GM19455 (cell line): ENCODE data around the gene STRIP2.
A peak's percentile ranks its signal among the peaks of the same experiment; 100 is the strongest.
"Not testable (repeated sequence)": the region's sequence is repeated elsewhere in the genome, so short reads cannot be mapped to it uniquely, and the experiment has no call there.

Experiments used
- ATAC-seq: cut with Tn5 transposase; IDR thresholded peaks from one replicate; pipeline ENCODE4 v1.9.1; 2021; ENCODE audit not compliant: unreplicated experiment

The STRIP2 gene, protein sequence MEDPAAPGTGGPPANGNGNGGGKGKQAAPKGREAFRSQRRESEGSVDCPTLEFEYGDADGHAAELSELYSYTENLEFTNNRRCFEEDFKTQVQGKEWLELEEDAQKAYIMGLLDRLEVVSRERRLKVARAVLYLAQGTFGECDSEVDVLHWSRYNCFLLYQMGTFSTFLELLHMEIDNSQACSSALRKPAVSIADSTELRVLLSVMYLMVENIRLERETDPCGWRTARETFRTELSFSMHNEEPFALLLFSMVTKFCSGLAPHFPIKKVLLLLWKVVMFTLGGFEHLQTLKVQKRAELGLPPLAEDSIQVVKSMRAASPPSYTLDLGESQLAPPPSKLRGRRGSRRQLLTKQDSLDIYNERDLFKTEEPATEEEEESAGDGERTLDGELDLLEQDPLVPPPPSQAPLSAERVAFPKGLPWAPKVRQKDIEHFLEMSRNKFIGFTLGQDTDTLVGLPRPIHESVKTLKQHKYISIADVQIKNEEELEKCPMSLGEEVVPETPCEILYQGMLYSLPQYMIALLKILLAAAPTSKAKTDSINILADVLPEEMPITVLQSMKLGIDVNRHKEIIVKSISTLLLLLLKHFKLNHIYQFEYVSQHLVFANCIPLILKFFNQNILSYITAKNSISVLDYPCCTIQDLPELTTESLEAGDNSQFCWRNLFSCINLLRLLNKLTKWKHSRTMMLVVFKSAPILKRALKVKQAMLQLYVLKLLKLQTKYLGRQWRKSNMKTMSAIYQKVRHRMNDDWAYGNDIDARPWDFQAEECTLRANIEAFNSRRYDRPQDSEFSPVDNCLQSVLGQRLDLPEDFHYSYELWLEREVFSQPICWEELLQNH

DNA sequence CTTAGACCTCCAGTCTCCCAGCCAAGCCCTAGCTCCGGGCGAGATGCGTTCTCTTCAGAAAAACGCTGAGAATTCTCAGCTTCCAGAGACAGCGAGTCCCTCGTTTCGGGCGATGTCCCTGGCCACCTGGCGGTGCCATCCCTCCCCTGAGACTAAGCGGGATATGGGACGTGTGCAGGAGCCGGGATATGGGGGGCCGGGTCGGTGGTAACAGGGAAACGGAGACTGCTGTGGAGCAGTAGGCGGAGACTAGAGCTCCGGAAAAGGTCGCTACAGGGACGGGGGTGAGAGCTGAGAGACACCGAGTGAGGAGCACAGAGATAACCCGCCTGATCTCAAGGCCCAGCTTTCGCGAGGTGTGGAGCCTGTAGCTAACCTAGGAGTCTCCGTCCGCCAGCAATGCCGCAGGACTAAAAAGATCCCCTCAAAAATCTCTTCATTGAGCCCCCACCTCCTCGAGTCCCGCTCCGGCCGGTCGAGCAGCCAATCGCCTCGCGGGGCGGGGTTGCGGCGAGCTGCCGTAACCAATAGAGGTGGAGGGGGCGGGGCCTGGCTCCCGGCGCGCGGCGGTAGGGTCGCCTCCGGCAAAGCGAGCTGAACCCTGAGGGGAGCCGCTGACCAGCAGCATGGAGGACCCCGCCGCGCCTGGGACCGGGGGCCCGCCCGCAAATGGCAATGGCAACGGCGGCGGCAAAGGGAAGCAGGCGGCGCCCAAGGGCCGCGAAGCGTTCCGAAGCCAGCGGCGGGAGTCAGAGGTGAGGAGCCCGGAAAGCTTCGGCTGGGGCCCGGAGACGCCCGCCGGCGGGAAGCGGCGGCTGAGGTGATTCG lies at the start of gene STRIP2:
STRIP2 (plus strand) TSS at position 586 of the 828 bp plus-strand sequence; CDS start at position 627, 41 bp downstream.
- ATAC-seq = peak; percentile 95

DNA sequence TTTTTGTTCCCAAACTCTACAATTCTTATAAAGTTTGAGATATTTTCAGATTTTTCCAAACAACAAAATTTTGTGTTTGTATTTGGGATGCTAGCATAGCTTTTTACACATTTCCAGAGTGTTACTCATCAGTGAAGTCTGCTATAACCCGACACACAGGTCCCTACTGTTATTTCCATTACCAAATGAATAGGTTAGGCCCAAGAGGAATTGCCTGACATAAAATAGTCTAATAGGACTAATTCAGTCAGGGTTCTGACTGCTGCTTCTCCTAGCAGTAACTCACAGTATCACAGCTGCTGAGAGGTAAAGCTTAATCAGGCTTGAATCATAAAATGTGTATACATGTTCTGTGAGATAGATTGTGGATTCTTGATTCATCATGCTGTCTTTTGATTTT lies 49.1 kb upstream of the STRIP2 start:
- ATAC-seq = no peak

DNA sequence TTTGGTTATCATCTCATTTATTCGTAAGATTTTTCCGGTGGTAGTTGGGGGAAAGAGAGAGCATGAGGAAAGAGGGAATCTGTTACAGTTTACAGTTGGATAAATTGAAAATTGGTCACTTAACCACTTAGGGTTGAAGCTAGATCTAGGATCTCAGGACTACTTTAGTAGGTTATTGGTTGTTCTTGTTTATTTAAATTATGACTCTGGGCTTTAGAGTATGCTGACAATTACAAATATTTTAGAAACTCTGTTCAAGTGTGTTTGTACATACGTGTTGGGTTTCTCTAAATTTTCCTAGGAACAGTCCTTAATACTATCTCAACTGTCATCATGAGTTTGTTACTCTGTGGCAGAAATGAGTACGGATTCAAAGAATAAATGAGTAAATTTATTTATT lies 48.6 kb upstream of the STRIP2 start:
- no peak for ATAC-seq

DNA sequence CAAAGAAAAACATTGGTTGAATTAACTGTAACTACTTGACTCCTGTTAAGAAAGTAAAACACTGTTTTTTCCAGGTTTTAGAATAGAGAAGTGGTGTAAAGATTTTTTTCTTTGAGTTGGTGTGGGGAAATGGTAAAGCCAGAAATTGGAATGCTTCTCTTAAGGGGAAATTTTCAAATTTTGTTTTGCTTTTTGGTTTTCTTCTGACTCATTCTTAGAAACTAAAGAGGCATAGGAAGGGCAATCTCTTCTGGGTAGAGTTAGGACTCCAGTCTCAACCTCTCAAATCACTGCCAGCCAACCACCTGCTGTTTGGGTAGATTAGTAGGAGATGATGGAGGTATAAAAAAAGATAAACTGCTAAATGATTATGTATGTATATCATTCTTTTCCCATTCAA lies 47.7 kb upstream of the STRIP2 start:
- ATAC-seq = no peak

- no peak for ATAC-seq
Measured at GRCh38 chr7:129387537-129387936, 46.7 kb upstream of the STRIP2 start.

GRCh38 chr7:129388333-129389098 lies 45.7 kb upstream of the STRIP2 start:
- no peak for ATAC-seq

DNA sequence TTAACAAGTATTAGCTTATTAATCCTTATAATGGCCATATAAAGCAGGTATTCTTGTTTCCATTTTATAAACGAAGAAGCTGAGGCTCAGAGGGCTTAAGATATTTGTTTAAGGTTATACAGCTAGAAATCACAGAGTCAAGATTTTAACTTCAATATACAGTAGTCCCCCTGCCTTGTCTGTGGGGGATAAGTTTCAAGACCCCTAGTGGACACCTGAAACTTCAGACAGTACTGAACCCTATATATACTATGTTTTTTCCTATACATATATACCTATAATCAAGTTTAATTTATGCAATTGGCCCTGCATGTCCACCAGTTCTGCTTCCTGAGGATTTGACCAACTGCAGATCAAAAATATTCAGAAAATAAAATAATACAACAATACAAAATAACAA lies 44.4 kb upstream of the STRIP2 start:
- ATAC-seq = no peak

DNA sequence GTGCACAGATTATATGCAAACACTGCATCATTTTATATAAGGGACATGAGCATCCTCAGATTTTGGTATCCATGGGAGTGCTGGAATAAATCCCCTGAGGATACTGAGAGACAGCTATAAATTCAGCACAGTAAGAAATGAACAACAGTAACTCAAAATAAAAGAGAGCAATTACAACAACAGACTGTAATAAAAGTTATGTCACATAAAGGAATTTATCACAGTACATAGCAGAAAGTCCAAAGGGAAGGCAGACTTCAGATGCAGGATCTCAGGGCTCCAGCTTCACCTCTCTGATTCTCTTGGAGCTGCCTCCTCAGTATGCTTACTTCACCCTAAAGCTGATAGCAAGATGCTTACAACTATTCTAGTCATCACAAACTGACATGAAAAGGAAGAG lies 43.9 kb upstream of the STRIP2 start:
- no peak for ATAC-seq

DNA sequence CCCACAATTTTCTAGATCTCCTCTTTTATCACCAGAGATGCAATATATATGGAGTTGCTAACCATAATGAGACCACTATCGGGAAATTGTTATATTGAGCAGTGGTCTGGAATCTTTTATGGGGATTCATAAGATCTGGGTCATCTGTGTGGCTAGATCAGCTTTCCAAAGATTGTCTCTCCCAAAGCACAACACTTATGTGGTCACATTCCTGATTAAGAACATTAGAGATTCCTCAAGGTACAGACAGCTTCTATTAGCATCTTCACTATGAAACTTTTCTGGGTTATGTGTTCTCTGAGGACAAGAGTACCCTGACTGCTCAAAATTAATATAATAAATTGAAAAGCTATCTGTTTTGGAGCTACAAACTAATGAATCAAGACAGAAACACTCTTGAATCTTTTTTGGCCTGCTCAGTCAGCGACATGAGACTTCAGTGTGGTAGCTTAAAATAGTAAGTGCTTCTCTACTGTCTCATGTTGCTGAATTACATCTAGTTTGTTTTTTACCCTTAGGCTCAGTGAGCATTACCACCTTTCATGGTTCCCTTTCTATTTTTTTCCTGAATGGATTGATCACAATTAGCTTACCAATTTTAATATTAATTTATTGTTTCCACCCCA lies 42.6 kb upstream of the STRIP2 start:
- ATAC-seq = no peak

DNA sequence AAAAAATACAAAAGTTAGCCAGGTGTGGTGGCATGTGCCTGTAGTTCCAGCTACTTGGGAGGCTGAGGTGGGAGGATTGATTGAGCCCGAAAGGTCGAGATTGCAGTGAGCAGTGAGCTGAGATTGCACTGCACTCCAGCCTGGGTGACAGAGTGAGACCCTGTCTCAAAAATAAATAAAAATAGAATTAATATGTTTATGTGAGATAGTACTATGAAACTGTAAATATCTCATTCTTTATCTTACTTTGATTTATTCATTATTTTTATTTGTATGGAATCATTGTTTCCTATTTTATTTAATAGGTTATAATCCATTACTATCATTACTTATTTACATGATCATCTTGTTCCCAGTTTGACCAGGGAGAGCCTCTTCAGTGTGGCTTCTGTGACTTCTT lies 41.0 kb upstream of the STRIP2 start:
- ATAC-seq = no peak

DNA sequence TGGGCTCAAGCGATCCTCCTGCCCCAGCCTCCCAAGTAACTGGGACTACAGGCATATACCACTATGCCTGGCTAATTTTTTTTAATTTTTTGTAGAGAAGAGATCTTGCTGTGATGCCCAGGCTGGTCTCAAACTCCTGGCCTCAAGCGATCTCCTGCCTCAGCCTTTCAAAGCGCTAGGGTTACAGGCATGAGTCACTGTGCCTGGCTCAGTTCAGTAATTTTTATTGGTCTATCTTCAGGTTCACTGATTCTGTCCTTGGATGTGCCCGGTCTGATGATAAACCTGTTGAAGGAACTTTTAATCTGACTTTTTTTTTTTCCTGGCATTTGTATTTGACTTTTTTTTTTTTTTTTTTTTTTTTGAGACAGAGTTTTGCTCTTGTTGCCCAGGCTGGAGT lies 40.1 kb upstream of the STRIP2 start:
- no peak for ATAC-seq

DNA sequence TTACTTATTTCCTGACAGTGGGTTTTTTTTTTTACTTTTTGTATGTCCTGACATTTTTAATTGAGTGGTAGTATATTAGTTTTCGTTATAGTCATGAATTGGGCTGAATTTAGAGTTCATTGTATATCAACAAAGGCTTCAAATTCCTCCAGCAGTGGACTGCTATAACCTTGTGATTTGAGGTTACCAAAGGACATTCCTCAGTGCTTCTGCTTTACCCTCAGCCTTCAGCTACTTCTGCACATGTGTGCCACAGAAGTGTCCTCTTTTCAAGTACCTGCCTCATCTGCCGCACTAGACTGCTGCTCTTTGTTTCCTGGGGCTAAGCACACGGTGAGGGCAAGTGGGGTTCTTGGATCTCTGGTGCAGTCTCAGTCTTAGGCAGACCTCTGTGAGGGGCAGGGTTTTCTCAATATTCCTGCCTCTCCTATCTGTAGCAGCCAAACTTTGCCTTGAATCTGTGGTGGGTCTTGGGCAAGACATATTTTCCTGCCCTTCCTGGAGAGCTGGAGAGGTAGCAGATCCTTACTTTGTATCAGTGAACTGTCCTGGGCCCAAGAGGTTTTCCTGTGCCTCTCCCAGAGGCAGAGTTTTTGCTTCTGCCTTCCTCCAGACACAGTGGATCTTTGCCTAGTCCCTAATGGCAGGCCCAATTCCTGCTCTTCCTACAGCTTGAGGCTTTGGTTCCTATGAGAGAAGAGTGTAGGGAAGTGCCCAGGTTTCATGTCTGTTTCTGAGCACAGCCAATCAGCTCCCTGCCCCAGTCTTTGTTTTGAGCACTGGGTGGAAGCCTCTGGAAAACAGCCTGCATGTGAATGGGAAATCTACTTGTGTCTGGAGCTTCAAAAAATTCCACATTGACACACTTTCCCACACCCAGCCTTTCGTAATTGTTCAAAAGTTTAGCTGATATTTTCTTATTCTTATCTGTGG lies 39.0 kb upstream of the STRIP2 start:
- no peak for ATAC-seq

GRCh38 chr7:129401228-129401966 lies 32.8 kb upstream of the STRIP2 start:
- ATAC-seq = no peak

DNA sequence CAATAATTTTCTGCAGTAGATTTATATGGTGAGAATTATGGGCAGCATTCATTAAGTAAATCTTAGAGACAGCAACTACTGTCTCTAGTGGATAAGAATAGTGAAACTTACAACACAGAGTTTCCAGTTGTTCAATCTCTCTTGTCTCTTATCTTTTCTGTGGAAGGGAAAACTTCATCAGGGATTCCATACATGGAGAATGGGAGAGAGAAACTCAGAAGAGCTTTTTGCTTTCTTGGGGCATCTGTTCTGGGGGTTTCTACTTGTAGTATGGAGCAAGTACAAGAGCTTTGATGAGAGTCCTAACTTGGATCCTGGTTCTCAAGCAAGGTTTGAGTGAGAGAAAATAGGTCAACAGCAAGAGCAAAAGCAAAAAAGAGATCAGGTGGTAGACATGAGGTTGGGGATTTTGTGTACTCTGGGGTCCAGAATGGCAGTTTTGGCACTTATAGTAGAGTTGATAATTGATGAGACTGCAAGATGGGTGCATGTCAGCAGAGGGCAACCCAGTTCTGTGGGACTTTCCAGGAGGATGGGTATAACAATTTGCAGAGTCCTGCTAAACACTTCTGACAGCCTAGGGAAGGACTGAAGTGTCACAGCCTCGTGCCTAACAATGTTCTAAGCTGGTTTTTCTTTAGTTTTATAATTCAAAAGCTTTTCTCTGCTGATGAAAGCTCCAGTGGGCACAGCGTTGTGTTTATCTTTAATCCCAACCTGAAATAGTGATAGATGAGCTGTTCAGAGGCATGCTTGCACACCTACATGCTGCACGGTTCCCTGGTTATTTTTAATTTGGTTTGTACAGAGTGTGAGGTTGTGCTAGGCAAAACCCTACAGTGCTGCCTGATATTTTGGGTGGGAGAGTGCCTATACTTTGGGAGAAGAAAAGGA lies 32.0 kb upstream of the STRIP2 start:
- no peak for ATAC-seq

DNA sequence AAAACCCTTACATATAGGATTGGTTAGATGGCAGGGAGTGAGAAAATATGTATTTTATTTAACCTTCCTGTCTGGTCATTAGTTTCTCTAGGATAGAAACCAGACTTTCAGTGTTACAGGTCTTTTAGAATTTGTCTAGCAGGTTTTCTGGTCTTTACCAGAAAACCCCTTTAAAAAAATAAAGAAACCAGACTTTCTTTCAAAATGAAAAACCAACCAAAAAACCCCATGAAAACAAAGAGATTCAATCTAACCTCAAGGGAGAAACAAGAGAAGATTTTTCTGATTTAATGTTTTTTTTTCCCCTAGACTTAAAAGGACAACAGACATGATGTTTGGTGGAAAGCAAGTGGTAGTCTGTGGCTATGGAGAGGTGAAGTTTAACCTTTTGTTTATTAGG lies 28.7 kb upstream of the STRIP2 start:
- ATAC-seq = no peak

- not testable (repeated sequence) for ATAC-seq
Measured at GRCh38 chr7:129410238-129410637, 24.0 kb upstream of the STRIP2 start.

GRCh38 chr7:129412501-129412900 lies 21.7 kb upstream of the STRIP2 start:
- no peak for ATAC-seq
